DMS114 treated with DMSO at 0.1 percent for 48 hours (cell line): Measurements from ENCODE around the gene RPS6KB2.
"Not testable (repeated sequence)": the region's sequence is repeated elsewhere in the genome, so short reads cannot be mapped to it uniquely, and the experiment has no call there.

Experiments
- DNase-seq: peaks from one replicate; lab custom pipeline; 2025; ENCODE audit not compliant: unreplicated experiment; lab: John Stamatoyannopoulos, UW

RPS6KB2 gene

GRCh38 chr11:67427364-67427859 is 882 bp upstream of the RPS6KB2 start:
- not testable (repeated sequence) for DNase-seq

DNA sequence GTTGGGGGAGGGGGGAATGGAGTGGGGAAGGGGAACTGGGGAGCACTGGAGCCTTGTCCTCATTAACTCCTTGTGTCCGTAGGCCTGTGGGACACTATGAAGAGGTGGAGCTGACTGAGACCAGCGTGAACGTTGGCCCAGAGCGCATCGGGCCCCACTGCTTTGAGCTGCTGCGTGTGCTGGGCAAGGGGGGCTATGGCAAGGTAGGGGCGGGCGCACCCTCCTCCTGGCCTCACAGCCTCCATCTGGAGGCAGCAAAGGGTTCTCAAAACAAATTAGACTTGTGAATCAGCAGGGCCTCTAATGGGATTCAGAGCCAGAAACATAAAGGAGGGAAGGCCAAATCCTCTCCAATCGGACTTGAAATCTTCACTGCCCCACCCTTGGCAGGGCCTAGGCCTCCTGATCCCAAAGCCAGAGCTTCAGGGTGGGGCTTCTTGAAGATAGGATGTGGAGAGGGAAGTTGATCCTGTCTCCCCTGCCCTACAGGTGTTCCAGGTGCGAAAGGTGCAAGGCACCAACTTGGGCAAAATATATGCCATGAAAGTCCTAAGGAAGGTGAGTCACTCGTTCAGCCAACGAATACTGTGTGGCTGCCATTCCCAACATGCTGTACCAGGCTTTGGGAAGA is 859 bp downstream of the RPS6KB2 start:
- DNase-seq = no peak

- DNase-seq = no peak
These were observed 1.4 kb downstream of the RPS6KB2 start for GRCh38 chr11:67429722-67430121.

GRCh38 chr11:67431346-67432249 is 3.3 kb downstream of the RPS6KB2 start:
- no peak for DNase-seq

DNA sequence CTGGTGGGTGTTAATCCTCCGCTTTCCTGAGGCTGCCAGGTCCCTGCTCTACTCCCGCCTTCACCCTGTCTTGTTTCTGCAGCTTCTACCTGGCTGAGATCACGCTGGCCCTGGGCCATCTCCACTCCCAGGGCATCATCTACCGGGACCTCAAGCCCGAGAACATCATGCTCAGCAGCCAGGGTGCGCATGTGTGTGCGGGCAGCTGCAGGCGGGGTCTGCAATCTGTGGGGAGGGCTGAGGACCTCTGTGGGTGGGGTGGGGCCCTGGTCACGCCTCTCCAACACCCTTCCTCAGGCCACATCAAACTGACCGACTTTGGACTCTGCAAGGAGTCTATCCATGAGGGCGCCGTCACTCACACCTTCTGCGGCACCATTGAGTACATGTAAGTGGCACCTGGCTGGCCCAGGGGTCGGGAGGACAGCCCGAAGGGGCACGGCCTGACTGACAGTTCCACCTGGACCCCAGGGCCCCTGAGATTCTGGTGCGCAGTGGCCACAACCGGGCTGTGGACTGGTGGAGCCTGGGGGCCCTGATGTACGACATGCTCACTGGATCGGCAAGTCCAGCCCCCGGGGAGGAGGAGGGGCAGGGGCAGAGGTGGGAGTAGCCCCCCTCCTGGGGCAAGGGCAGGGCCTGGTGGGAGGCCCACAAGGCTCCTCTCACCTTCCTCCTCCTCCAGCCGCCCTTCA is 4.5 kb downstream of the RPS6KB2 start:
- no peak for DNase-seq

GRCh38 chr11:67433536-67434394 is 5.5 kb downstream of the RPS6KB2 start:
- DNase-seq = no peak

DNA sequence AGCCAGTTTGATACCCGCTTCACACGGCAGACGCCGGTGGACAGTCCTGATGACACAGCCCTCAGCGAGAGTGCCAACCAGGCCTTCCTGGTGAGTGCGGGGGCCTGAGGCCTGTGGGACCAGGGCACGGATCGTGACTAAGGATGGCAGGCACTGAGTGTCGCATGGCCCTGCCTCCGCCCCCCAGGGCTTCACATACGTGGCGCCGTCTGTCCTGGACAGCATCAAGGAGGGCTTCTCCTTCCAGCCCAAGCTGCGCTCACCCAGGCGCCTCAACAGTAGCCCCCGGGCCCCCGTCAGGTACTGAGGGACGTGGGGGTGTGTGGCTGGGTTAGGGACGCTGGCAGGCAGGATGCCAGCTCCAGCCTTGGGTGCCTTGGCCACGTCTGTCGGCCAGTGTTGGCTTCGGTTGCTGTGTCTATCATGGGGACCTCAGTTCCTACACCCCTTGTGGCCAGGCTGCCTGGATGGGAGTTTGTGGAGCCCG is 6.1 kb downstream of the RPS6KB2 start:
- DNase-seq = no peak

GRCh38 chr11:67435031-67435726 is 6.9 kb downstream of the RPS6KB2 start:
- no peak for DNase-seq

DNA sequence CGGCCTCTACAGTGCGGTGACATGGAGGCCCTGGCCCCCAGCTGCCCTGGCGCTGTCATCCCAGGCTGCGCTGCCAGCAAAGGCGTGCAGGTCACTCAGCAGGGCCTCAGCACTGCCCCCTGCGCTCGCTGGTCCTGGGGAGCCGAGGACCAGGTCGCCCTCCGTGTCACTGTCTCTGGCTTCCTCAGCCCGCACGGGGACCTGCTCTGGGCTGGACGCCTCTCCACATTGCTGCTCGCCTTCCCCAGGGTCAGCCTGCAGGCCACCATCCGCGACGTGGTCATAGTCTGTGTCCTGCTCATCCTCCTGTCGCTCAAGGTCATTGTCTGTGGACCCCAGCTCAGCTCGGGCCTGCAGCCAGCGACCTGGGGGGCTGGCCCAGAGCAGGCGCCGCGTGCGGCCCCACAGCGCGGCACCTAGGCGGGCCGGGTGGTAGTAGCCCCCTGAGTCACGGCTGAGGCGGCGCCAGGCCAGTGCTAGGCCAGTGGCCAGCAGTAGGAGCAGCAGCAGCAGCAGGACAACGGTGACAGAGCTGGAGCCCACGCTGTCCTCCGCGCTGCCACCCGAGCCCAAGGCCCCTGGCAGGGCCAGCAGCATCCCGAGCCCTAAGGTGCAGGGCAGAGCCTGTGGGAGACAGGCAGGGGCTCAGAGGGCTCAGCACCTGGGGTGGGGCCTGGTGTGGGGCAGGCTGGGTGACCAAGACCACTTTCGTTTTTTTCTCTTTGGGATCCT is 7.6 kb downstream of the RPS6KB2 start:
- DNase-seq = no peak

DNA sequence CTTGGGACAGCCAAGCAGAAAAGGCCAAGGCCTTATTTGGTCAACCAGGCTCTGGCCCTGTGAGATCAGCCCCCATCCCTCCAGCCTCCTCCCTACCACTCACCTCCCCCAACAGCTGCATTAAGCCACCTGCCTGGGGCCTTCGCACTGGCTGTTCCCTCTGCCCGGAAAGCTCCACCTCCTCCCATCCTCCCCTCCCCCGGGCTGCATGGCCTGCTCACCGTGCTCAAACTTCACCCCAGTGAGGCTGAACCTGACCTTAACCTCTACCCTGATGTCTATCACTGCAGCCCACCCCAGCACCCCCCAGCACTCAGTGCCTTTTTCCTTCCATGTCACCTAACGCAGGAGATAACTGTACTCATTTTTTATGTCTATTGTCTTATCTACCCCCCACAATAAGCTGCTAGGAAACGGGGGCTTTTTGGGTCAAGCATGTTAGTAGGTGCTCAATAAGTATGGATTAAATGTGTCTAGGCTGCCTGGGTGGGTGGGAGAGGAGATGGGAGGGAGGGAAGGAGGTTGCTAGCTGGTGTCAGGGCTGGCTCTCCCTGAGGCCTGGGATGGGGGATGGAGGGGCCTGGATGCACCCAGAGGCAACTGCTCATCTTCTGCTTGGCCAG is 8.3 kb downstream of the RPS6KB2 start:
- no peak for DNase-seq

DNA sequence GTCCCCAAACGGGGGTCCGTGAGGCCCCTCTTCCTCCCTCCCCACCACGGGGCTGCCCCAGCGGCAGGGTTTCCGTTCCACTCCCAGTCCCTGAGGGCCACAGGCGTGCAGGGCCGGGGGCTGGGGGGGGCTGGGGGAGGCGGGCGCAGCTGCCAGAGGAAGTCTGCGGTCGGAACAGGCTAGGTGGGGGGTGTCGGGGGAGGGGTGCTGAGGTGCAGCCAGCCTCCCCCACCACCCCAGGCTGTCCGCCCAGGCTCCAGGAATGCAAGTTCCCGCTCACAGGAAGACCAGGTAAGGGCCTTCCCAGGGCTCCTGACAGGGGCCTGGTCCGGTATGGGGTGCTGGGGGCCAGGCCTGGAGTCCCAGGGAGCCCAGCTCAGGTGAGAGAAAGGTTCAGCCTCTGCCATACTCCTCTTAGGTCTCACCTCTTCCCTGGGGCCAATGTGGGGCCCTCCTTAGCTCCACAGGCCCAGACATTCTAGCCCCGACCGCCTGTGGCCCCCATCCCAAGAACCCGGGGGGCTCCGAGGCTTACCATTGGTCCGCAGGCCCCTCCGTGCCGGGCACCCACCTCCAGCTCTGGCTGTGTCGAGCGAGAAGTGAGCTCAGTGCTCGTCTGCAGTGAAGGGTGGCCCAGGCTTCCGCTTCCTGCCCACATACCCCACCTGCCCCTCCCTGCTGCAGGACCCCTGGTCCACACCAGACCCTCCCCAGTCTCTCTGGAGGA is 9.0 kb downstream of the RPS6KB2 start, which contains the start of gene PTPRCAP:
Gene PTPRCAP (minus strand): TSS at position 601 of the 727 bp plus-strand sequence. CDS start 63 bp downstream, at position 538.
- DNase-seq = no peak

DNA sequence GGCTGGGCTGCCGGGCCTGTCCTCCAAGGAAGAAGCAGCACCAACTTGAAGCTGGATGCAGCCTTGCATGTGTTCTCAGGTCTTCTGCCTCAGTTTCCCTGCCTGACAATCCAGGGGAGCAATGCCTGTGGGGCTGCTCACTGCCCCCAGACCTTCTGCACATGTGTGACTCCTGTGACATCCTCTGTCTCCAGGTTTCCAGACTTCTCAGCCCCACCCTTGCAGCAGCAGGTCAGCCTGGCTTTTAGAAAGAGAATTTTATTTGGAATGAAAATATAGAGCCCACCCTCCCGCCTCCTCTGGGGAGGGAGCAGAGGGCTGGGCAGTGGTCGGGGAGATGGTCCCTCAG is 9.5 kb downstream of the RPS6KB2 start:
- DNase-seq = no peak

GRCh38 chr11:67438158-67438902 is 10.0 kb downstream of the RPS6KB2 start:
- no peak for DNase-seq

- peak; percentile 46 for DNase-seq
These were observed 11.3 kb downstream of the RPS6KB2 start for GRCh38 chr11:67439321-67440228.

GRCh38 chr11:67440229-67441097 is 12.2 kb downstream of the RPS6KB2 start:
- no peak for DNase-seq
